GM19240 (cell line): Measurements from ENCODE around the gene CNOT4.
A peak's percentile ranks its signal among the peaks of the same experiment; 100 is the strongest.

ENCODE experiments used
- DNase-seq: peaks from one replicate; pipeline ENCODE4 v3.0.0; 2011; ENCODE audit warnings: low spot score; ENCODE audit not compliant: insufficient read length

Gene CNOT4

GRCh38 chr7:135509839-135510591 lies at the start of gene CNOT4:
Gene CNOT4 (minus strand): TSS chr7:135510102. CDS start chr7:135438331, 71,771 bp downstream.
- DNase-seq: peak; percentile 83

GRCh38 chr7:135558881-135559280 lies 49.0 kb upstream of the CNOT4 start:
- DNase-seq: no peak

- peak; percentile 41 for DNase-seq
Observed at GRCh38 chr7:135558337-135558767, 48.5 kb upstream of the CNOT4 start.

- peak; percentile 58 for DNase-seq
Observed at GRCh38 chr7:135557455-135558336, 47.8 kb upstream of the CNOT4 start, which contains the start of gene NUP205. Gene NUP205 (plus strand): TSS chr7:135557917. CDS start chr7:135557945, 28 bp downstream.

GRCh38 chr7:135553346-135553745 lies 43.4 kb upstream of the CNOT4 start:
- no peak for DNase-seq

- DNase-seq: no peak
Observed at GRCh38 chr7:135552148-135552547, 42.2 kb upstream of the CNOT4 start.

GRCh38 chr7:135550196-135550595 lies 40.3 kb upstream of the CNOT4 start:
- no peak for DNase-seq

- no peak for DNase-seq
Observed at GRCh38 chr7:135541029-135541428, 31.1 kb upstream of the CNOT4 start.

- DNase-seq: no peak
Observed at GRCh38 chr7:135539629-135540028, 29.7 kb upstream of the CNOT4 start.

- no peak for DNase-seq
Observed at GRCh38 chr7:135538376-135538775, 28.5 kb upstream of the CNOT4 start.

- DNase-seq: no peak
Observed at GRCh38 chr7:135537905-135538304, 28.0 kb upstream of the CNOT4 start.

- no peak for DNase-seq
Observed at GRCh38 chr7:135537453-135537852, 27.6 kb upstream of the CNOT4 start.

GRCh38 chr7:135536150-135536549 lies 26.2 kb upstream of the CNOT4 start:
- no peak for DNase-seq

GRCh38 chr7:135527025-135527424 lies 17.1 kb upstream of the CNOT4 start:
- no peak for DNase-seq

- DNase-seq: no peak
Observed at GRCh38 chr7:135525426-135525825, 15.5 kb upstream of the CNOT4 start.

GRCh38 chr7:135523146-135523545 lies 13.2 kb upstream of the CNOT4 start:
- DNase-seq: no peak

GRCh38 chr7:135522509-135522908 lies 12.6 kb upstream of the CNOT4 start:
- no peak for DNase-seq

GRCh38 chr7:135519871-135520270 lies 10.0 kb upstream of the CNOT4 start:
- DNase-seq: no peak

GRCh38 chr7:135519233-135519688 lies 9.4 kb upstream of the CNOT4 start:
- no peak for DNase-seq

- DNase-seq: no peak
Observed at GRCh38 chr7:135518748-135519147, 8.8 kb upstream of the CNOT4 start.

- no peak for DNase-seq
Observed at GRCh38 chr7:135517060-135517459, 7.2 kb upstream of the CNOT4 start.

- no peak for DNase-seq
Observed at GRCh38 chr7:135514856-135515255, 5.0 kb upstream of the CNOT4 start.
